Stimulated activated CD8-positive, alpha-beta memory T cell treated with anti-CD3 and anti-CD28 coated beads, Interleukin-7, amount 100 ng/mL, for 48 hours (primary cell): ENCODE data around the gene ATRN.
A peak's percentile ranks its signal among the peaks of the same experiment; 100 is the strongest.
"Not testable (repeated sequence)": the region's sequence is repeated elsewhere in the genome, so short reads cannot be mapped to it uniquely, and the experiment has no call there.

ENCODE experiments used
- DNase-seq, 2 donors: peaks; one replicate each; pipeline ENCODE4 v3.0.0-alpha.2; 2020; ENCODE audit warnings: low read depth in 1 of 2; ENCODE audit errors: extremely low read depth in 1 of 2

ATRN gene

GRCh38 chr20:3470627-3471396 lies at the start of gene ATRN:
Gene ATRN, plus strand, starts transcription at chr20:3471018. Its CDS starts 90 bp downstream, at chr20:3471108.
- DNase-seq = peak; percentile 87 to 89

- no peak for DNase-seq
Observed at GRCh38 chr20:3421985-3422384, 48.8 kb upstream of the ATRN start.

DNA sequence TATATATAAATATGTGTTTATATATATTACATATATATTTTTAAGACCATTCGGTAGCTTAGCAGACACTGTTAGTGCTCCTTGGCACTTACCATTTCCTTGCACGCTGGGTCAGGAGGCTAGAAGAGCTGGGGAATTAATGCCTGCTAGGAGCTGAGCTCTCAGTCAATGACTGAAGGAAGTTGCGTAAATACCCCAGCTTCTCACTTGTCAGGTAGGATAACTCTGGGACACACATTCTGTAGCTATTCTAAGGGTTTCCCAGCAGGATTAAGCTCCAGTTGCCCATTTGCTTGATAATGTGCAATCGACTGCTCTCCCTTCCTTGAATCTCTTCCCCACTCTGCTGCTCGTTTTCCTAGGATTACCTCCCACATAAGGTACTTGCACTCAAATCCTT lies 47.7 kb upstream of the ATRN start:
- DNase-seq = no peak

DNA sequence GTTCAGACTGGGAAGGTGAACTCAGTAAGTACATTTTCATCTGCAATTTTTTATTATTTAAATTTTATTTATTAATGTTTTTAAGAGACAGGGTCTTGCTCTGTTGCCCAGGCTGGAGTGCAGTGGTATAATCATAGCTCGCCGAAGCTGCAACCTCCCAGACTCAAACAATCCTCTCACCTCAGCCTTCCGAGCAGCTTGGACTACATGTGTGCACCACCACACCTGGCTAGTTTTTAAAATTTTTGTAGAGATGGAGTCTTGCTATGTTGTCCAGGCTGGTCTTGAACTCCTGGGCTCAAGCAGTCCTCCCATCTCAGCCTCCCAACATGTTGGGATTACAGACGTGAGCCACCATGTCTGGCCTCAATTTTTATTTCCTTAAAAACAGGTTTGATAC lies 44.1 kb upstream of the ATRN start:
- DNase-seq = not testable (repeated sequence)

GRCh38 chr20:3430376-3431069 lies 40.3 kb upstream of the ATRN start:
- no peak for DNase-seq

GRCh38 chr20:3431109-3431508 lies 39.7 kb upstream of the ATRN start:
- DNase-seq = no peak

DNA sequence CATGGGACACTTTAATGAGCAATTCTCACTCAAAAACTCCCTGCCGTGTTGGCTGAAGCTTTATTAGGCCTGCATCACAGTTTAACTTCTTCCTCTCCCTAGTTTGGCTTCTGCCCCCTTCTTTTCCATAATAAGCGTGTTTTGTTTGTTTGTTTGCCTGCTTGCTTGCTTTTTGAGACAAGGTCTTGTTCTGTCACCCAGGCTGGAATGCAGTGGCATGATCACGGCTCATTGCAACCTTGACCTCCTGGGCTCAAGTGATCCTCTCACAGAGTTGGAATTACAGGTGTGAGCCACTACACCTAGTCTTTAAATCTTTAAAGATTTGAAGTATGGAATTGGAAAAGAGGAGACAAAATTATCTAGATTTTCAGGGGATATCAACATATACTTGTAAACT lies 38.0 kb upstream of the ATRN start:
- DNase-seq = no peak

DNA sequence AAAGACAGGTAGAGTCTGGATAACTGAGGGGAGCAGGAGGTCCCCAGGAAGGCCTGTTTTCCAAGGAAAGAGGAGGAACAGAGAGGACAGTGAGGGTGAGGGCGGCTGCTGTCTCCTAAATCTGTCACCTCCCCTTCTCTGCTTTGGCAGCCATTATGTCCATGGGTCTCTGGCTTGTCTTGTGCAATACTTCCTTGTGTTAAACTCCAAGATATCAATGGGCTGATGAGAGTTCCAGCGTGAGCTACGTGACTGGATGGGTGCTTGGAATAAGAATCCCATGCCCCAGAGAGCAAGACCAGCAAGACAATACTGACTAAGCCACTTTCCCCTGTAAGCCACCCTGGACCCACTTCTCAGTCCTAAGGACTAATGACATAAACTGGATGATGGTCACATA lies 37.1 kb upstream of the ATRN start:
- no peak for DNase-seq

DNA sequence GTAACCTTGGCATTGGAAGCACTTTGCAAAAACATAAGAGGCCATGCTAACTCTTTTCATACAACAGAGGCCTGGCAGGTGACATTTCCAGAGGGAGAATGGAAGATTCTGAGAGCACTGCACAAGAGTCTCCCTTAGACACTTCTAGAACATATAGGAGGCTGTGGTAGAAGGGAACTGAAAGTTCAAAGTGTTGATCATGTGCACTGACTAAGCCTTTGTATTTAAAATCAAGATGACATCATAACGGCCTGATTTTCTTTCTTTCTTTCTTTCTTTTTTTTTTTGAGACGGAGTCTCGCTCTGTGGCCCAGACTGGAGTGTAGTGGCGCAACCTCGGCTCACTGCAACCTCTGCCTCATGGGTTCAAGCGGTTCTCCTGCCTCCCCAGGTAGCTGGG lies 36.6 kb upstream of the ATRN start:
- no peak for DNase-seq

GRCh38 chr20:3436864-3437574 lies 33.8 kb upstream of the ATRN start:
- DNase-seq = no peak

GRCh38 chr20:3446779-3447178 lies 24.0 kb upstream of the ATRN start:
- DNase-seq = no peak

DNA sequence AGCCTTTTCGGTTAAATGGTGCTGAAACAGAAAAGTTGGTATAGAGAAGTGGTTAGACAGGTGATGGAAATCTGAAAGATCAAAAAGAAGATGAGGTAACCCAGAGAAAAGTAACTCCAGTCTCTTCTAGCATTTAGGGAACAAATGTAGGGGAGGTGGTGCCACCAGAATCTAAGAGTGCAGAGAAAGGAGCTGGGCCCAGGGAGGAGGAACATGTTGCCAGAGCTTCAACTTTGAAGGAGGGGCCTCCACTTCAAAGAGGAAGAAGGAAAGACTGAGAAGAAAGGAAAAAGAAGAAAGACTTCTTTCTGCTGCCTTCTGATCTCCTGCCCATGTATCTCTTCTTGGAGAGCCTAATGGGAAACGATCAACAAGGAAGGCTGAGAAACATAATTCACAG lies 23.5 kb upstream of the ATRN start:
- DNase-seq = no peak

DNA sequence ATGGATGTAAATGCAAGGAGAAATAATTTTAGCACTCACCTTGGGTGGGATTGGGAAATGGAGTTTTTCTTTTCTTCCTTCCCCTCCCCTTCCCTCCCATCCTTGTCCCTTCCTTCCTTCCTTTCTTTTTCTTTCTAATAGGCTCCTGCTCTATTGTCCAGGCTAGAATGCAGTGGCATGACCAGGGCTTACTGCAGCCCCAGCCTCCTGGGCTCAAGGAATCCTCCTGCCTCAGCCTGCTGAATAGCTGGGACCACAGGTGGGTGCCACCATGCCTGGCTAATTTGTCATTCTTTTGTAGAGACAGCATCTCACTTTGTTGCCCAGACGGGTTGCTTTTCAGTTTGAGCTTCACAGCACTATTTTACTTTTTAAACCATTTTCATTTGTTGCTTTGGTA lies 21.5 kb upstream of the ATRN start:
- no peak for DNase-seq

DNA sequence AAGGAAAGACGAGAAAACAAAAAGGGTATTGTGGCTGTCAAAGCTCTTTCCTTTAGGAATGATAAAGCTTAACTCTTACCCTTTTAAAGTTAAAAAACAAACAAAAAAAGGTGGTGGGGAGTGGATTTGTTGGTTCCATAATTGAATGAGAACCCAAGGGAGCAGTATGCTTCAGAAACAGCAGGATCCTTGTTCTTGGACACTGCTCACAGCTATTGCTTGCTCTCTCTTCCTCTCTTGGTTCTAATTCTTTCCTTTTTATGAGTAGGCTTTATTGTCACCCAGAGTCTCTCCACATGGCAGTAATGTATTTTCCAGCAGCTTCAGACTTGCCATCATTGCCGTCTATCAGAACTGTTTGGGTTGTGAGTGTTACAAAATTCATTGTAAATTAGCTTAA lies 18.7 kb upstream of the ATRN start:
- no peak for DNase-seq

GRCh38 chr20:3452690-3453089 lies 18.1 kb upstream of the ATRN start:
- no peak for DNase-seq

- DNase-seq = no peak
Observed at GRCh38 chr20:3454831-3455230, 16.0 kb upstream of the ATRN start.

GRCh38 chr20:3456648-3457047 lies 14.2 kb upstream of the ATRN start:
- DNase-seq = no peak

- DNase-seq = no peak
Observed at GRCh38 chr20:3459881-3460307, 10.9 kb upstream of the ATRN start.

- no peak for DNase-seq
Observed at GRCh38 chr20:3461211-3461771, 9.5 kb upstream of the ATRN start.

GRCh38 chr20:3461911-3462677 lies 8.7 kb upstream of the ATRN start:
- DNase-seq = no peak

- DNase-seq = no peak
Observed at GRCh38 chr20:3464166-3464565, 6.7 kb upstream of the ATRN start.
